Central memory CD8-positive, alpha-beta T cell (primary cell): ENCODE data around the gene MYOG.

Experiments used
- ATAC-seq: fragments of 150-1000 bp; cut with Tn5 transposase; replicated peaks from 2 replicates; pipeline ENCODE4 v1.10.0; 2022; ENCODE audit warnings: mild to moderate bottlenecking, moderate FRiP score, moderate number of reproducible peaks; ENCODE audit not compliant: poor library complexity, severe bottlenecking; ENCODE audit errors: extremely low read depth
- DNase-seq, 2 donors: peaks; one replicate each; pipeline ENCODE4 v3.0.0; 2021; ENCODE audit warnings: low spot score in 2 of 2
- H3K27ac Mint-ChIP-seq: one replicate; pipeline ENCODE4 v1.8.0; 2022; ENCODE audit warnings: low read depth, mild to moderate bottlenecking, moderate library complexity, mixed read lengths
- H3K27me3 Mint-ChIP-seq: one replicate; pipeline ENCODE4 v1.8.0; 2022; ENCODE audit warnings: mixed read lengths
- H3K36me3 Mint-ChIP-seq: one replicate; pipeline ENCODE4 v1.8.0; 2022; ENCODE audit warnings: mild to moderate bottlenecking, moderate library complexity, mixed read lengths; ENCODE audit not compliant: insufficient read depth
- H3K4me1 Mint-ChIP-seq: one replicate; pipeline ENCODE4 v1.8.0; 2022; ENCODE audit warnings: mixed read lengths
- H3K4me3 Mint-ChIP-seq: one replicate; pipeline ENCODE4 v1.8.0; 2022; ENCODE audit warnings: mild to moderate bottlenecking, moderate library complexity, mixed read lengths
- H3K9me3 Mint-ChIP-seq: one replicate; pipeline ENCODE4 v1.8.0; 2022; ENCODE audit warnings: mixed read lengths

Gene MYOG

GRCh38 chr1:203041351-203041932 is 44.4 kb downstream of the MYOG start:
- Mint-ChIP-seq H3K4me3 (no peak overlapping the region), H3K4me1 (peaks cover 8% of the 10 kb centered on the region), H3K27me3 (peaks cover 40% of the 10 kb centered on the region), H3K36me3 (no peaks in the 10 kb centered on the region), H3K9me3 (no peaks in the 10 kb centered on the region), H3K27ac (no peak overlapping the region)
- ATAC-seq: no peak
- DNase-seq: no peak

GRCh38 chr1:203040513-203041275 is 45.1 kb downstream of the MYOG start:
- peaks cover 8% of the 10 kb centered on the region for H3K4me1 Mint-ChIP-seq
- no peaks in the 10 kb centered on the region for H3K36me3 Mint-ChIP-seq
- H3K9me3 Mint-ChIP-seq: no peaks in the 10 kb centered on the region
- ATAC-seq (no peak), DNase-seq (no peak)
- H3K27me3 Mint-ChIP-seq: peaks cover 40% of the 10 kb centered on the region
- no peak overlapping the region for H3K27ac Mint-ChIP-seq
- H3K4me3 Mint-ChIP-seq: no peak overlapping the region

- no peaks in the 10 kb centered on the region for H3K36me3 Mint-ChIP-seq
- peaks cover 34% of the 10 kb centered on the region for H3K27me3 Mint-ChIP-seq
- no peak overlapping the region for H3K4me3 Mint-ChIP-seq
- no peak overlapping the region for H3K27ac Mint-ChIP-seq
- H3K4me1 Mint-ChIP-seq: peaks cover 8% of the 10 kb centered on the region
- DNase-seq: no peak
- no peak for ATAC-seq
- no peaks in the 10 kb centered on the region for H3K9me3 Mint-ChIP-seq
Measured at GRCh38 chr1:203039609-203040512, 46.0 kb downstream of the MYOG start.

- Mint-ChIP-seq H3K4me3 (no peak overlapping the region), H3K27me3 (peaks cover 26% of the 10 kb centered on the region), H3K27ac (no peak overlapping the region)
Measured at GRCh38 chr1:203038891-203039608, 46.8 kb downstream of the MYOG start.

GRCh38 chr1:203038217-203038741 is 47.5 kb downstream of the MYOG start:
- Mint-ChIP-seq H3K27ac (no peak overlapping the region), H3K4me3 (no peak overlapping the region), H3K9me3 (no peaks in the 10 kb centered on the region), H3K4me1 (peaks cover 8% of the 10 kb centered on the region), H3K27me3 (peaks cover 23% of the 10 kb centered on the region), H3K36me3 (no peaks in the 10 kb centered on the region)
- ATAC-seq (no peak), DNase-seq (no peak)

More at GRCh38 chr1:203038891-203039608, 46.8 kb downstream of the MYOG start:
- peak; percentile 49 for ATAC-seq
- no peaks in the 10 kb centered on the region for H3K36me3 Mint-ChIP-seq
- peak; percentile 20 to 38 for DNase-seq
- H3K4me1 Mint-ChIP-seq: peaks cover 8% of the 10 kb centered on the region
- no peaks in the 10 kb centered on the region for H3K9me3 Mint-ChIP-seq

- ATAC-seq: no peak
- H3K4me3 Mint-ChIP-seq: no peak overlapping the region
- peaks cover 23% of the 10 kb centered on the region for H3K27me3 Mint-ChIP-seq
- H3K36me3 Mint-ChIP-seq: no peaks in the 10 kb centered on the region
- no peak overlapping the region for H3K27ac Mint-ChIP-seq
- no peak for DNase-seq
- H3K4me1 Mint-ChIP-seq: peaks cover 8% of the 10 kb centered on the region
- H3K9me3 Mint-ChIP-seq: no peaks in the 10 kb centered on the region
Measured at GRCh38 chr1:203037509-203038190, 48.2 kb downstream of the MYOG start.

- no peaks in the 10 kb centered on the region for H3K36me3 Mint-ChIP-seq
- peaks cover 23% of the 10 kb centered on the region for H3K27me3 Mint-ChIP-seq
- no peak for ATAC-seq
- no peaks in the 10 kb centered on the region for H3K9me3 Mint-ChIP-seq
- peaks cover 8% of the 10 kb centered on the region for H3K4me1 Mint-ChIP-seq
- no peak overlapping the region for H3K27ac Mint-ChIP-seq
- no peak for DNase-seq
- H3K4me3 Mint-ChIP-seq: no peak overlapping the region
Measured at GRCh38 chr1:203036537-203036936, 49.3 kb downstream of the MYOG start.

- ATAC-seq (no peak), DNase-seq (no peak)
- Mint-ChIP-seq H3K36me3 (no peaks in the 10 kb centered on the region), H3K27me3 (peaks cover 23% of the 10 kb centered on the region), H3K27ac (no peak overlapping the region), H3K4me1 (peaks cover 8% of the 10 kb centered on the region), H3K9me3 (no peaks in the 10 kb centered on the region), H3K4me3 (no peak overlapping the region)
Measured at GRCh38 chr1:203036135-203036534, 49.7 kb downstream of the MYOG start.

GRCh38 chr1:203035111-203036000 is 50.5 kb downstream of the MYOG start:
- peaks cover 23% of the 10 kb centered on the region for H3K27me3 Mint-ChIP-seq
- no peak overlapping the region for H3K4me3 Mint-ChIP-seq
- no peaks in the 10 kb centered on the region for H3K9me3 Mint-ChIP-seq
- no peak for DNase-seq
- no peaks in the 10 kb centered on the region for H3K36me3 Mint-ChIP-seq
- no peak overlapping the region for H3K27ac Mint-ChIP-seq
- no peak for ATAC-seq
- peaks cover 8% of the 10 kb centered on the region for H3K4me1 Mint-ChIP-seq

GRCh38 chr1:203034422-203035110 is 51.2 kb downstream of the MYOG start:
- no peak for DNase-seq
- H3K4me1 Mint-ChIP-seq: peaks cover 6% of the 10 kb centered on the region
- H3K9me3 Mint-ChIP-seq: no peaks in the 10 kb centered on the region
- no peak overlapping the region for H3K27ac Mint-ChIP-seq
- ATAC-seq: no peak
- no peaks in the 10 kb centered on the region for H3K36me3 Mint-ChIP-seq
- H3K4me3 Mint-ChIP-seq: no peak overlapping the region
- peaks cover 21% of the 10 kb centered on the region for H3K27me3 Mint-ChIP-seq
